A549 (cell line): Measurements from ENCODE around the gene MAPK12. TPM values are rescaled to one million over a fixed set of nuclear protein-coding genes. Genes with fewer than 3 reads are reported as not detected.
A peak's percentile ranks its signal among the peaks of the same experiment; 100 is the strongest.

Source experiments
- ATAC-seq, 2 experiments: fragments of 200-7000 bp in 1 of 2; fragments of >200 bp in 1 of 2; cut with Nextera tagmentation in 1 of 2; cut with Tn5 transposase in 1 of 2; 3 replicates each; pipeline versions ENCODE4 v1.8.0 to v1.9.1; 2018 to 2020; ENCODE audit warnings: mild to moderate bottlenecking in 1 of 2, moderate library complexity in 1 of 2
- CTCF ChIA-PET: fragments of 300-600 bp; sonication (Branson Sonifier 250); formaldehyde crosslinking; extraction: SDS; loops from one replicate; lab custom pipeline; 2021; ENCODE audit warnings: antibody characterized with exemption, inconsistent platforms; lab: Yijun Ruan, JAX
- POLR2A ChIA-PET: fragments of 350-600 bp; formaldehyde crosslinking; extraction: SDS; loops from one replicate; lab custom pipeline; 2021; ENCODE audit warnings: antibody characterized with exemption, inconsistent platforms; lab: Yijun Ruan, JAX
- DNase-seq, 2 experiments: peaks; one replicate each; pipeline versions ENCODE4 v3.0.0 to v3.0.0-alpha.2; 2011 to 2016; ENCODE audit warnings: low read depth in 1 of 2, low spot score in 1 of 2
- FAIRE-seq: peaks from 2 replicates; lab custom pipeline; 2011; peaks lifted over from hg19 to GRCh38; lab: Jason Lieb, UNC
- H3K27ac ChIP-seq, 2 experiments: fragments of >200 bp; sonication (Bioruptor Twin); formaldehyde crosslinking; 3 replicates each; pipeline ENCODE4 v1.5.1; 2016 to 2017
- H3K4me1 ChIP-seq: fragments of >200 bp; sonication (Bioruptor Twin); formaldehyde crosslinking; 3 replicates; pipeline ENCODE4 v1.6.1; 2016
- H3K4me2 ChIP-seq: fragments of >200 bp; sonication (Bioruptor Twin); formaldehyde crosslinking; 3 replicates; pipeline ENCODE4 v1.6.1; 2016
- H3K4me3 ChIP-seq: fragments of >200 bp; sonication (Bioruptor Twin); formaldehyde crosslinking; 3 replicates; pipeline ENCODE4 v1.5.1; 2016
- H3K9me3 ChIP-seq: fragments of >200 bp; sonication (Bioruptor Twin); formaldehyde crosslinking; 3 replicates; pipeline ENCODE4 v1.6.1; 2016
- BHLHE40 ChIP-seq: IDR thresholded peaks from 2 replicates; pipeline ENCODE4 v1.6.1; 2012; ENCODE audit warnings: low read depth, low read length, inconsistent platforms
- CEBPB ChIP-seq, 2 experiments: fragments of >200 bp in 1 of 2; sonication (Bioruptor Twin) in 1 of 2; formaldehyde crosslinking in 1 of 2; IDR thresholded peaks; 2 replicates each; pipeline ENCODE4 v1.6.1; 2012 to 2016
- CHD2 ChIP-seq: fragments of 150-350 bp; IDR thresholded peaks from 2 replicates; pipeline ENCODE4 v1.6.1; 2014; ENCODE audit warnings: low read length; ENCODE audit not compliant: partially characterized antibody
- FOSL2 ChIP-seq, 2 experiments: fragments of 450-650 bp in 1 of 2; fragments of >200 bp in 1 of 2; sonication (Bioruptor Twin) in 1 of 2; formaldehyde crosslinking; IDR thresholded peaks; 2 replicates each; pipeline versions ENCODE4 v1.5.0 to v1.6.1; 2016 to 2020; ENCODE audit warnings: mild to moderate bottlenecking in 1 of 2, moderate library complexity in 1 of 2
- FOXS1 ChIP-seq: fragments of 250-450 bp; sonication (Bioruptor Pico); IDR thresholded peaks from 2 replicates; pipeline ENCODE4 v1.5.0; 2020; ENCODE audit warnings: mild to moderate bottlenecking, moderate library complexity
- HEYL ChIP-seq: fragments of 250-450 bp; sonication (Bioruptor Pico); IDR thresholded peaks from 2 replicates; pipeline ENCODE4 v1.8.0; 2021; ENCODE audit warnings: mild to moderate bottlenecking, moderate library complexity
- HOXA7 ChIP-seq: fragments of 250-450 bp; sonication (Bioruptor Pico); IDR thresholded peaks from 2 replicates; pipeline ENCODE4 v1.5.0; 2020; ENCODE audit warnings: mild to moderate bottlenecking, moderate library complexity
- HOXB13 ChIP-seq: fragments of 250-450 bp; sonication (Bioruptor Pico); IDR thresholded peaks from 2 replicates; pipeline ENCODE4 v1.5.0; 2020; ENCODE audit warnings: low read depth, mild to moderate bottlenecking, moderate library complexity
- HOXB5 ChIP-seq: fragments of 250-450 bp; sonication (Bioruptor Pico); IDR thresholded peaks from 2 replicates; pipeline ENCODE4 v1.5.0; 2020; ENCODE audit warnings: mild to moderate bottlenecking, moderate library complexity
- JUN ChIP-seq, 2 experiments: fragments of >200 bp; sonication (Bioruptor Twin); formaldehyde crosslinking; IDR thresholded peaks; 2 replicates in 1 of 2; 3 replicates in 1 of 2; pipeline ENCODE4 v1.6.1; 2016 to 2017
- JUNB ChIP-seq: fragments of >200 bp; sonication (Bioruptor Twin); formaldehyde crosslinking; IDR thresholded peaks from 2 replicates; pipeline ENCODE4 v1.6.1; 2016
- MYC ChIP-seq: IDR thresholded peaks from 2 replicates; pipeline ENCODE4 v1.6.1; 2012; ENCODE audit warnings: mild to moderate bottlenecking, inconsistent platforms, low read length, improper control_type of control experiment, borderline replicate concordance
- NFE2L2 ChIP-seq: fragments of 150-350 bp; conservative IDR thresholded peaks from 2 replicates; pipeline ENCODE4 v1.6.1; 2014; ENCODE audit warnings: low read length
- NPAS2 ChIP-seq: fragments of 250-450 bp; sonication (Bioruptor Pico); IDR thresholded peaks from 2 replicates; pipeline ENCODE4 v1.8.0; 2022; ENCODE audit warnings: mild to moderate bottlenecking, moderate library complexity, borderline replicate concordance
- POLR2A ChIP-seq: IDR thresholded peaks from 2 replicates; pipeline ENCODE4 v1.6.1; 2012; ENCODE audit warnings: mild to moderate bottlenecking, low read length
- RARB ChIP-seq: fragments of 250-450 bp; sonication (Bioruptor Pico); IDR thresholded peaks from 2 replicates; pipeline ENCODE4 v1.8.0; 2021; ENCODE audit warnings: mild to moderate bottlenecking, moderate library complexity
- SMC3 ChIP-seq: fragments of >200 bp; sonication (Bioruptor Twin); formaldehyde crosslinking; IDR thresholded peaks from 3 replicates; pipeline ENCODE4 v1.6.1; 2018; ENCODE audit warnings: inconsistent platforms
- TFCP2L1 ChIP-seq: fragments of 250-450 bp; sonication (Bioruptor Pico); IDR thresholded peaks from 2 replicates; pipeline ENCODE4 v1.5.0; 2021; ENCODE audit warnings: mild to moderate bottlenecking
- ZC3H11A ChIP-seq: fragments of 450-650 bp; IDR thresholded peaks from 2 replicates; pipeline ENCODE4 v1.6.1; 2014; ENCODE audit warnings: antibody characterized with exemption, mild to moderate bottlenecking
- ZFP36 ChIP-seq: fragments of 450-650 bp; IDR thresholded peaks from 2 replicates; pipeline ENCODE4 v1.6.1; 2014; ENCODE audit warnings: borderline replicate concordance; ENCODE audit not compliant: partially characterized antibody
- ZSCAN20 ChIP-seq: fragments of 250-450 bp; sonication (Bioruptor Pico); IDR thresholded peaks from 2 replicates; pipeline ENCODE4 v1.8.0; 2022; ENCODE audit warnings: mild to moderate bottlenecking, moderate library complexity
- WGBS: methylation state at CpG from one replicate; pipeline ENCODE4 v1.1.6; 2017; ENCODE audit errors: missing lambda C conversion rate; 5-methylcytosine and 5-hydroxymethylcytosine counted together
- polyA plus RNA-seq, 4 experiments: library from polyadenylated mRNA; depleted of rRNA in 3 of 4; stranded (reverse); fragments of >200 nt; fragmentation: RNase III in 1 of 4; extraction: RNeasy Plus Mini Kit Qiagen cat#74134 plus additional on column Dnase treatment in 1 of 4; gene quantifications; 2 replicates in 3 of 4; 3 replicates in 1 of 4; pipeline ENCODE4 v1.2.3, GENCODE V29; 2011 to 2017
- TF ChIP-seq, protein P1 (sequence below): fragments of 450-650 bp; IDR thresholded peaks from 2 replicates; pipeline ENCODE4 v1.6.1; 2014; ENCODE audit warnings: antibody characterized with exemption
- TF ChIP-seq, protein P2 (sequence below): IDR thresholded peaks from 2 replicates; pipeline ENCODE4 v1.6.1; 2012; ENCODE audit warnings: low read depth, borderline replicate concordance
- TF ChIP-seq, protein P3 (sequence below): fragments of >200 bp; sonication (Bioruptor Twin); formaldehyde crosslinking; IDR thresholded peaks from 3 replicates; pipeline ENCODE4 v1.6.1; 2016
- TF ChIP-seq, protein P4 (sequence below): IDR thresholded peaks from 2 replicates; pipeline ENCODE4 v1.6.1; 2012
- TF ChIP-seq, protein P5 (sequence below): IDR thresholded peaks from 2 replicates; pipeline ENCODE4 v1.6.1; 2012

The MAPK12 gene
- polyA plus RNA-seq, 2 of the 4 experiments (the other 2 are of a cell fraction) = 12.5 to 25.8 TPM

DNA sequence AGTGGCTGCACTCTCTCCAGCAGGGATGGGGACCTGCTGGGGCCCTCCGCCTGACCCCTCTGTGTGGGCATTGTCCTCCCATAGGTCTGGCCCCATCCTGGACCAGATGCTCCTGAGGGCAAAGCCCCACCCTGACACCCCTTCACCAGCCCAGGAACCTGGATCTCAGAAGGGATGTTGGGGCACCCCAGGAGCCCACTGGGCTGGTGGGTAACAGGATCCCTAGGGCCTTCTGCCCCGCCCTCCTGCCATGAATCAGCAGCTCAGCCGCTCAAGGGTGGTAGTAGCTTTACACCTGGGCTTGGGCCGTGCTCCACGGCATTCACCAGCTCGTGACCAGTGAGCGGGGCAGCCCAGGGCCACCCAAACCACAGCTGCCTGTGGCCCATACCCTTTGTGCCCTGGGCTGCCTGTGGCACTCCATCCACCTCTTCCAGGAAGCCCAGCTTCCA is 1.0 kb upstream of the MAPK12 start (continued):
- no peak for TF ChIP-seq NFE2L2
- TF ChIP-seq, protein P1, sequence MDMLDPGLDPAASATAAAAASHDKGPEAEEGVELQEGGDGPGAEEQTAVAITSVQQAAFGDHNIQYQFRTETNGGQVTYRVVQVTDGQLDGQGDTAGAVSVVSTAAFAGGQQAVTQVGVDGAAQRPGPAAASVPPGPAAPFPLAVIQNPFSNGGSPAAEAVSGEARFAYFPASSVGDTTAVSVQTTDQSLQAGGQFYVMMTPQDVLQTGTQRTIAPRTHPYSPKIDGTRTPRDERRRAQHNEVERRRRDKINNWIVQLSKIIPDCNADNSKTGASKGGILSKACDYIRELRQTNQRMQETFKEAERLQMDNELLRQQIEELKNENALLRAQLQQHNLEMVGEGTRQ = no peak
- no peak for TF ChIP-seq CHD2

DNA sequence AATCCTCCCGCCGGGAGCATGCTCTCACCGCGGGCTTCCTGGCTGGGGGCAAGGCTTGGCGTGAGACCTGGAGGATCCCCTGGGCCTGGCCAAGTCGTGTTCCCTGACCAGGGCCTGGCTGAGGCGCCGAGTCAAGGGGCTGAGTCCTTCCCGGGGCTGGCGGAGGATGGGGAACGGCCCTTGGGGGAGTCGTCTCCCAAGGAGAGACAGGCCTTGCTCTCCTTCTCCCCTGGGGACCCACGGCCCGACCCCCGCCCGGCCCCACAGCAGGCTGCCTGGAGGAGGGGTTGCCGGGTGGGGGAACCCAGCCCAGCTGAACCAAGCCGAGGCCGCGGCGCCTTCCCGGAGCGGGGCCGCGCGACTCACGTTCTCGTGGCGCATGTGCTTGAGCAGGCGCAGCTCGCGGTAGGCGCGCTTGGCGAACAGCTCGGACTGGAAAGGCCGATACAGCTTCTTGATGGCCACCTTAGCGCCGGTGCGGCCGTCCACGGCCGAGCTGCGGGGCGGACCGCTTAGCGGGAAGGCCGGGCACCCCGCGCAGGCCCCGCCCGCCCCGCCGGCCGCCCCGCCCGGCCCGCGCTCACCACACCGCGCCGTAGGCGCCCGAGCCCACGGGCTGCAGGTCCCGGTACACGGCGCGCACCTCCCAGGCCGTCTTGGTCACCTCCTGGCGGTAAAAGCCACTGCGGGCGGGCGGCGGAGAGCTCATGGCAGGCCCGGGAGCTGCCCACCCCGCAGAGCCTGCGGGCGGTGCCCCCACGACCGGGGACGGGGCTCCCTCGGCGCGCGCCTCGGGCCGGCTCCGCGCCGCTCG is 475 bp downstream of the MAPK12 start:
- no peak for TF ChIP-seq FOXS1 (CRISPR knock-in tag)
- TF ChIP-seq BHLHE40 = no peak
- TF ChIP-seq SMC3 = no peak
- TF ChIP-seq CHD2 = no peak
- TF ChIP-seq, protein P2, sequence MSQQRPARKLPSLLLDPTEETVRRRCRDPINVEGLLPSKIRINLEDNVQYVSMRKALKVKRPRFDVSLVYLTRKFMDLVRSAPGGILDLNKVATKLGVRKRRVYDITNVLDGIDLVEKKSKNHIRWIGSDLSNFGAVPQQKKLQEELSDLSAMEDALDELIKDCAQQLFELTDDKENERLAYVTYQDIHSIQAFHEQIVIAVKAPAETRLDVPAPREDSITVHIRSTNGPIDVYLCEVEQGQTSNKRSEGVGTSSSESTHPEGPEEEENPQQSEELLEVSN = peak; percentile 41; the same call in 1 of the 2 replicates
- TF ChIP-seq, protein P1 = no peak
- no peak for TF ChIP-seq CEBPB (IDR thresholded peaks at IDR 0.05)
- TF ChIP-seq MYC = no peak
- no peak for TF ChIP-seq ZC3H11A
- TF ChIP-seq, protein P3, sequence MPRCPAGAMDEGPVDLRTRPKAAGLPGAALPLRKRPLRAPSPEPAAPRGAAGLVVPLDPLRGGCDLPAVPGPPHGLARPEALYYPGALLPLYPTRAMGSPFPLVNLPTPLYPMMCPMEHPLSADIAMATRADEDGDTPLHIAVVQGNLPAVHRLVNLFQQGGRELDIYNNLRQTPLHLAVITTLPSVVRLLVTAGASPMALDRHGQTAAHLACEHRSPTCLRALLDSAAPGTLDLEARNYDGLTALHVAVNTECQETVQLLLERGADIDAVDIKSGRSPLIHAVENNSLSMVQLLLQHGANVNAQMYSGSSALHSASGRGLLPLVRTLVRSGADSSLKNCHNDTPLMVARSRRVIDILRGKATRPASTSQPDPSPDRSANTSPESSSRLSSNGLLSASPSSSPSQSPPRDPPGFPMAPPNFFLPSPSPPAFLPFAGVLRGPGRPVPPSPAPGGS = no peak
- TF ChIP-seq, protein P4, sequence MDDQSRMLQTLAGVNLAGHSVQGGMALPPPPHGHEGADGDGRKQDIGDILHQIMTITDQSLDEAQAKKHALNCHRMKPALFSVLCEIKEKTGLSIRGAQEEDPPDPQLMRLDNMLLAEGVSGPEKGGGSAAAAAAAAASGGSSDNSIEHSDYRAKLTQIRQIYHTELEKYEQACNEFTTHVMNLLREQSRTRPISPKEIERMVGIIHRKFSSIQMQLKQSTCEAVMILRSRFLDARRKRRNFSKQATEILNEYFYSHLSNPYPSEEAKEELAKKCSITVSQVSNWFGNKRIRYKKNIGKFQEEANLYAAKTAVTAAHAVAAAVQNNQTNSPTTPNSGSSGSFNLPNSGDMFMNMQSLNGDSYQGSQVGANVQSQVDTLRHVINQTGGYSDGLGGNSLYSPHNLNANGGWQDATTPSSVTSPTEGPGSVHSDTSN = no peak
- peak; percentile 45 for TF ChIP-seq POLR2A
- TF ChIP-seq, protein P5, sequence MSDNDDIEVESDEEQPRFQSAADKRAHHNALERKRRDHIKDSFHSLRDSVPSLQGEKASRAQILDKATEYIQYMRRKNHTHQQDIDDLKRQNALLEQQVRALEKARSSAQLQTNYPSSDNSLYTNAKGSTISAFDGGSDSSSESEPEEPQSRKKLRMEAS = peak; percentile 53
- TF ChIP-seq HEYL (CRISPR knock-in tag) = no peak
- TF ChIP-seq HOXB5 = no peak
- TF ChIP-seq ZFP36 = no peak
- TF ChIP-seq ZSCAN20 (CRISPR knock-in tag) = no peak
- no peak for TF ChIP-seq JUNB
- TF ChIP-seq TFCP2L1 (CRISPR knock-in tag) = no peak
- TF ChIP-seq RARB (CRISPR knock-in tag) = no peak
- no peak for TF ChIP-seq NPAS2 (CRISPR knock-in tag)
- TF ChIP-seq HOXB13 (CRISPR knock-in tag) = no peak
- no peak for TF ChIP-seq FOSL2 (IDR thresholded peaks at IDR 0.05)
- TF ChIP-seq FOSL2 (CRISPR knock-in tag; IDR thresholded peaks at IDR 0.05) = no peak
- no peak for TF ChIP-seq HOXA7
- TF ChIP-seq JUN (IDR thresholded peaks at IDR 0.05) = 0 out of 5 replicates have a peak, but pooled peaks of 1 of the 2 experiments have one; percentile 22
- DNase-seq = peak in 1 of 2 experiments; percentile 72
- no CpG with 5 or more reads among the region's 92 CpGs for WGBS
- CTCF ChIA-PET = interaction anchor here (0.9 to 1.6 kb wide), 3 partner anchors 9 to 13 kb away, joined by 4 to 11 read pairs (median 5); partner anchors contain the start of gene HDAC10
- ATAC-seq = peak; percentile 40 to 68
- Histone ChIP-seq H3K9me3 (no peaks in the 10 kb centered on the region), H3K4me2 (peak overlapping the region; percentile 90), H3K4me3 (peak overlapping the region; percentile 90), H3K4me1 (peaks cover 23% of the 10 kb centered on the region), H3K27ac (peak overlapping the region; percentile 98 to 99)
- POLR2A ChIA-PET = interaction anchor here (0.5 to 0.7 kb wide), 2 partner anchors 10 to 70 kb away, joined by 3 to 4 read pairs; partner anchors contain the start of gene HDAC10
- no peak for FAIRE-seq
